ENCODE data around the gene HOXB5. TPM values are rescaled to one million over a fixed set of nuclear protein-coding genes. Genes with fewer than 3 reads are reported as not detected.

The HOXB5 gene
- total RNA-seq, 1 experiment from 2014 or later: not detected

- ChIA-PET POLR2A (no interaction called here), CTCF (interaction anchor here (0.6 to 2.0 kb wide), 8 partner anchors 9 to 552 kb away, joined by 3 to 28 read pairs (median 6); partner anchors contain the start of genes HOXB9 and NFE2L1)
- H3K4me3 Mint-ChIP-seq (ENCODE audit: unreplicated experiment): peak overlapping the region; percentile 41
- H3K4me1 ChIP-seq: peaks cover 45% of the 10 kb centered on the region
- peak in 1 of 2 experiments; percentile 0 for TF ChIP-seq CTCF (IDR thresholded peaks at IDR 0.05; ENCODE audit: insufficient read depth in 1 of 2, low read depth in 1 of 2, low read length in 1 of 2, severe bottlenecking in 1 of 2, unreplicated experiment in 1 of 2)
- no peaks in the 10 kb centered on the region for H3K36me3 ChIP-seq (ENCODE audit: control insufficient read depth, insufficient read depth, low read length)
- no peak overlapping the region for H3K4me3 ChIP-seq (ENCODE audit: low read depth, low read length)
- peaks cover 25% of the 10 kb centered on the region for H3K27me3 Mint-ChIP-seq (ENCODE audit: insufficient read depth, unreplicated experiment)
- no peaks in the 10 kb centered on the region for H3K9me3 ChIP-seq
- intact Hi-C loops (cut with micrococcal nuclease; ENCODE audit: unreplicated experiment): no loop called here
- H3K27me3 ChIP-seq (replicated peaks; ENCODE audit: control insufficient read depth, insufficient read depth, low read length): peaks cover 4% of the 10 kb centered on the region
- H3K36me3 Mint-ChIP-seq (ENCODE audit: insufficient read depth, unreplicated experiment): no peaks in the 10 kb centered on the region
- no peaks in the 10 kb centered on the region for H3K9me3 Mint-ChIP-seq (ENCODE audit: unreplicated experiment)
- no TSS peak for BruUV-seq (replicated peaks)
- DNase-seq: peak; percentile 76 to 79
- H3K4me1 Mint-ChIP-seq (ENCODE audit: low read depth, unreplicated experiment): peaks cover 41% of the 10 kb centered on the region
- no peak overlapping the region for H3K27ac Mint-ChIP-seq (ENCODE audit: unreplicated experiment)
These were observed 6.9 kb upstream of the HOXB5 start for GRCh38 chr17:48600244-48601098.

- Histone ChIP-seq H3K9me3 (no peaks in the 10 kb centered on the region), H3K27me3 (replicated peaks; ENCODE audit: control insufficient read depth, insufficient read depth, low read length) (peaks cover 4% of the 10 kb centered on the region), H3K36me3 (ENCODE audit: control insufficient read depth, insufficient read depth, low read length) (no peaks in the 10 kb centered on the region), H3K4me3 (ENCODE audit: low read depth, low read length) (no peak overlapping the region), H3K4me1 (peaks cover 45% of the 10 kb centered on the region)
- H3K9me3 Mint-ChIP-seq (ENCODE audit: unreplicated experiment): no peaks in the 10 kb centered on the region
- TF ChIP-seq CTCF (IDR thresholded peaks at IDR 0.05; ENCODE audit: insufficient read depth in 1 of 2, low read depth in 1 of 2, low read length in 1 of 2, severe bottlenecking in 1 of 2, unreplicated experiment in 1 of 2): no peak
- ChIA-PET CTCF (interaction anchor here (0.5 to 1.4 kb wide), 2 partner anchors 19 to 208 kb away, joined by 3 read pairs; no protein-coding TSS in a partner anchor), POLR2A (interaction anchor here (0.5 kb wide), 1 partner anchor 205 kb away, joined by 3 read pairs; no protein-coding TSS in a partner anchor)
- no peaks in the 10 kb centered on the region for H3K36me3 Mint-ChIP-seq (ENCODE audit: insufficient read depth, unreplicated experiment)
- no TSS peak for BruUV-seq (replicated peaks)
- peaks cover 41% of the 10 kb centered on the region for H3K4me1 Mint-ChIP-seq (ENCODE audit: low read depth, unreplicated experiment)
- intact Hi-C loops (cut with micrococcal nuclease; ENCODE audit: unreplicated experiment): no loop called here
- H3K27me3 Mint-ChIP-seq (ENCODE audit: insufficient read depth, unreplicated experiment): peaks cover 22% of the 10 kb centered on the region
- H3K27ac Mint-ChIP-seq (ENCODE audit: unreplicated experiment): no peak overlapping the region
- DNase-seq: no peak
- H3K4me3 Mint-ChIP-seq (ENCODE audit: unreplicated experiment): no peak overlapping the region
These were observed 5.8 kb upstream of the HOXB5 start for GRCh38 chr17:48599354-48599753.

- peaks cover 22% of the 10 kb centered on the region for H3K27me3 Mint-ChIP-seq (ENCODE audit: insufficient read depth, unreplicated experiment)
These were observed 5.2 kb upstream of the HOXB5 start for GRCh38 chr17:48598736-48599135.

More at GRCh38 chr17:48598736-48599135, 5.2 kb upstream of the HOXB5 start:
- H3K9me3 Mint-ChIP-seq (ENCODE audit: unreplicated experiment): no peaks in the 10 kb centered on the region
- intact Hi-C loops (cut with micrococcal nuclease; ENCODE audit: unreplicated experiment): no loop called here
- peaks cover 41% of the 10 kb centered on the region for H3K4me1 Mint-ChIP-seq (ENCODE audit: low read depth, unreplicated experiment)
- Histone ChIP-seq H3K27me3 (replicated peaks; ENCODE audit: control insufficient read depth, insufficient read depth, low read length) (peaks cover 4% of the 10 kb centered on the region), H3K9me3 (no peaks in the 10 kb centered on the region), H3K36me3 (ENCODE audit: control insufficient read depth, insufficient read depth, low read length) (no peaks in the 10 kb centered on the region), H3K4me1 (peaks cover 45% of the 10 kb centered on the region), H3K4me3 (ENCODE audit: low read depth, low read length) (no peak overlapping the region)
- H3K27ac Mint-ChIP-seq (ENCODE audit: unreplicated experiment): no peak overlapping the region
- no peak for DNase-seq
- BruUV-seq (replicated peaks): no TSS peak
- peak overlapping the region; percentile 86 for H3K4me3 Mint-ChIP-seq (ENCODE audit: unreplicated experiment)
- POLR2A ChIA-PET: interaction anchor here (0.5 kb wide), 1 partner anchor 204 kb away, joined by 3 read pairs; no protein-coding TSS in a partner anchor
- CTCF ChIA-PET: interaction anchor here (0.5 to 1.4 kb wide), 2 partner anchors 20 to 207 kb away, joined by 3 read pairs; no protein-coding TSS in a partner anchor
- no peak for TF ChIP-seq CTCF (IDR thresholded peaks at IDR 0.05; ENCODE audit: insufficient read depth in 1 of 2, low read depth in 1 of 2, low read length in 1 of 2, severe bottlenecking in 1 of 2, unreplicated experiment in 1 of 2)
- H3K36me3 Mint-ChIP-seq (ENCODE audit: insufficient read depth, unreplicated experiment): no peaks in the 10 kb centered on the region

Measured in Caco-2 (cell line).